NCI-H1694 treated with DMSO at 0.1 percent for 48 hours (cell line): ENCODE data around the gene UCHL5.
"Not testable (repeated sequence)": the region's sequence is repeated elsewhere in the genome, so short reads cannot be mapped to it uniquely, and the experiment has no call there.

Experiments used
- DNase-seq: peaks from one replicate; lab custom pipeline; 2025; lab: John Stamatoyannopoulos, UW

Gene UCHL5

GRCh38 chr1:193065954-193066353, 6.8 kb upstream of the UCHL5 start:
- no peak for DNase-seq

DNA sequence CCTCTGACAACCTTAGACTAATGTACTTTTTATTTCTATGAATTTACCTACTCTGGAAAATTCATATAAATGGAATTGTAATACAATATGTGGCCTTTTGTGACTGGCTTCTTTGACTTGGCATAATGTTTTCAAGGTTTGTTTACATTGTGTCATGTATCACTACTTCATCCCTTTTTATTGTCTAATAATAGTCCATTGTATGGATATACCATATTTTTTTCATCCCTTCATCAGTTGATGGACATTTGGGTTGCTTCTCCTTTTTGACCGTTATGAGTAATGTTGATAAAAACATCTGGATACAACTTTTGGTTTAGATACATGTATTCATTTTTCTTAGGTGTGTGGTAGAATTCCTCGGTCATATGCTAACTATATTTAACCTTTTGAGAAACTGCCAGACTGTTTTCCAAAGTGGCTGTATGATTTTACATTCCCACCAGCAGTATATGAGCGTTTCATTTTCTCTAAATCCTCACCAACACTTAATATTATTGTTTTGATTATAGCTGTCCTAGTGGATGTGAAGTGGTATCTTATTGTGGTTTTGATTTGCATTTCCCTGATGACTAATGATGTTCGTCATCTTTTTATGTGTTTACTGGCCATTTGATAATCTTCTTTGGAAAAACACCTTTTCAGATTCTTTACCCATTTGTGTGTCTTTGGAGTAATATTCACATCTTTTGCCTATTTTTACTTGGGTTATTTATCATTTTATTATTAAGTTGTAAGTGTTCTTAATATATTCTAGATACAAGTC, 3.7 kb upstream of the UCHL5 start:
- no peak for DNase-seq

- DNase-seq: peak; percentile 4
Observed at GRCh38 chr1:193060938-193061337, 1.8 kb upstream of the UCHL5 start.

DNA sequence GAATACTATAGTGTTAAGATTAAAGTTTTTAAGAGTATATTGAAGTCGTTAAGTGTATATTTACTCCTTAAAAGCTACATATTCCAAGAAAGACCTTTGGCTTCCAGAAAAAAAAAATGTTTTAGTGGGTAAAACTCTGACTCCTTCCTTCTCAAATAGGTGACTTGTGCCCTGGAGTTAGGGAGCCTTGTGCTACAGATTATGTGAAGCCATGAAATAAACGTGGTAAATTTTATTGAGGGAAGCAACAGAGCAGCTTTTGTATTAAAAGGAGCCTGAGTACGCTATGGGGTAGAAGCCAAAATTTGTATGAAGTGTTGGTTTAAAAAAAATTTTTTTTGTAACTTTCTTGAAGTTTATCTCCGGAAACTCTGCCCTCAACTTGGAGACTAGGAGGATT, 1.2 kb upstream of the UCHL5 start:
- no peak for DNase-seq

GRCh38 chr1:193060115-193060403, 899 bp upstream of the UCHL5 start:
- DNase-seq: no peak

DNA sequence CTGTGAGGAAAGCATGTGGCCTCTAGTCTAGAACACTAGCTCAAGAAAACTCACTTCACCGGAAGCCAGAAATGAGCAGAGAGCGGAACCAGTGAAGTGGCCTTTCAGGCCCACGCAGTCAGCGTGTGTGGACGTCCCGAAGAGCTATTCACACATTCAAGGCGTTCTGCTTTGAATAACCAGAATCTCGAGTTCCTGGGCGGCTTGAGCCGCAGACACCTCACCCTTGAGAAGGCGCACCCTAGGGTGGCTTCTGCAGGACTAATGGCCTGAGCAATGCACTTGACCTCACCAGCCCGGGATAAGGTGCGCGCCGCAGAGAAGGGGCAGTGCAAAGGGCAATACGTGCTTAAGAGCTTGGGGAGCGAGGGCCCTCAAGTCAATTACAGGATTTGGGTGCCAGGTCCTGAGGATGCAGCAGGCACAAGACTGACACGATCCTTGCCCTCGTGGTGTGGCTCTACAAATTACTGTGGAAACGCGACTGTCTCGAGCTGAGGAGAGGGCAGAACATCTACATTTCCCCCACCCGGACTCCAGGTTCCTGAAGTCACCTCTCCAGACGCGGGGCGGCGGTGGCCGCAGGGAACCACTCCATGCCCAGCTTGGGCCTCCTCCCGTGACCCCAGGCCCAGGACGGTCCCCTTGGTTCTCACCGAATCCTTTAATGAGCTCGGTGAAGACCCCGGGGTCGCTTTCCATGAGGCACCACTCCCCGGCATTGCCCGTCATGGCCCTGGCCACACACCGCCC, 455 bp downstream of the UCHL5 start:
- no peak for DNase-seq

DNA sequence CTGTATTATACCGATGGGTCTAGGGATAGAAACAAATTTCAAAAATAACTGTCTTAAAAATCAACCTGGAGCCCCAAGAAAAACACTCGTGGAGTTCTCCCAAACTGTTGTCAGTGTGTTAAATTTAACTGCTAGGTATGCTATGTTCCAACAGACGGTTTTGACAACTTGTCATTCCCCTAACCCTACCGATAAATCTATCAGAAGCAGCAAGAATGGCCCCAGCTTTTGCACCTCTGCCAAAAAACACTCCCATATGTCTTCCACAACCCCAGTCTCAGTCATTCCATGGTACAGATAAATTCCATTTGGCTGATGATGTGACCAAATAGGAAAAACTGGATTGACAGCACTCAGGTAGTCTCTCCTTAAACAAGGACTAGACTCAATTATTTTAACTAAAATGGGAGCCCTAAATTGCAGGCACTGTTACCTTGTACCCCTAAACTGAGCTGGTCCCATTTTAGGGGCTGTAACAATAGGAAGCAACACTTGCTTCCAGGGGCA, 4.9 kb downstream of the UCHL5 start:
- DNase-seq: no peak

- not testable (repeated sequence) for DNase-seq
Observed at GRCh38 chr1:193048913-193049312, 10.2 kb downstream of the UCHL5 start.

DNA sequence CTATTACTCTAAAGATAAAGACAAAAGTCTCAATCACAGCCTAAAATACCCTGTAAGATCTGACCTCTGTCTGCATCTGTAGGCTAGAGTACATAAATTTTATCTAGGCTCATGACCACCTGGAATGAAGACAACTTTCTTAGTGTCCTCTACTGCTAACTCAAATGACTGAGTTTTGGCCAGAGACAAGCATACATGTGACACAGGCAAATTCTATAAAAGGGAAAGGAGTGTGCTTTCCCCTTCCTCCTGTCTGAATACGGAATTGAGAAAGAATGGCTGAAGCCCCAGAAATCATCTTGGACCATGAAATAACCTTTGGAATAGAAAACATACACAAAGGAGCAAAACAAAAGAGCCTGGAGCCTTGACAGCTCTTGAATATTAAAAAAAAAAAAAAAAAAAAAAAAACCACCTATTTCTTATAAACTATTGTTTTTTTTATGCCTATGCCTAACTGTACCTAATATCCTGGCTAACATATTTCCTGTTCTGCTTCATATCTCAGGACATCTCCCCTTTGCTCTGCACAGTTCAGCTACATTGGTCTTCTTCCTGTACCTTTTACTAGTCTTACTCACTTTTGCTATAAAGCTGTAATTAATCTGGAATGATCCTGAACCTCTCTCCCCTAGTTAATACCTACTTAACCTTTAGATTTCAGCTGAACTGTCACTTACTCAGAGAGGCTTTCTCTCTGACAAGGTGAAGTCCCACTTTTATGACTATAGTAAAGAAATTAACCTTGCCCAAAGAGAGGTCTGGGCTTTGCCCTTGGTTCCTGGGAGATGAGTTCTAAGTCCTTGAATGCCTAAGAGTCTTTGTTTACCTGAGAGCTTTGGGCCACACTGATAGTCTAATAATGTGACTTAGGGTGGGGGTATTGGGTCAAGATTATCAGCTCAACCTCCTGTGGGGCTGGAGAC, 16.1 kb downstream of the UCHL5 start:
- no peak for DNase-seq

GRCh38 chr1:193040011-193040410, 19.1 kb downstream of the UCHL5 start:
- no peak for DNase-seq

DNA sequence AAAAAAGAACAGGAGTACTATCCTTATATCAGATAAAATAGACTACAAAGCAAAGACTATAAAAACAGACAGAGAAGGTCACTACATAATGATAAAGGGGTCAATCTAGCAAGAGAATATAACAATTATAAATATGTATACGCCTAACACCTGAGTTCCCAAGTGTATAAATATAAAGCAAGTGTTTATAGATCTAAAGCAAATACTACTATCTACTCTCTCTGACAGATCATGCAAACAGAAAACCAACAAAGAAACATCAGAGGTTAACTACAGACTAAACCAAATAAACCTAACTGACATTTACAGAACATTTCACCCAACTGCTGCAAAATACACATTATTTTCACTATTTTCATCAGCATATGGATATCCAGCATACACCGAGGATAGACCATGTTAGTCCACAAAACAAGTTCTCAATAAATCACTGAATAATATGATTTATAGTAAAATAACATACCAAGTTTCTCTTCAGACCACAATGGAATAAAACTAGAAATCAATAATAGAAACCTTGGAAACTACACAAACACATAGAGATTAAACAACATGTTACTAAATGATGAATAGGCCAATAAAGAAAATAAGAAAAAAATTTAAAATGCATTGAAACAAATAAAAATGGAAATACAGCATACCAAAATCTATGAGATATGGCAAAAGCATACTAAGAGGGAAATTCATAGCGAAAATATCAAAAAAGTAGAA, 22.7 kb downstream of the UCHL5 start:
- no peak for DNase-seq

DNA sequence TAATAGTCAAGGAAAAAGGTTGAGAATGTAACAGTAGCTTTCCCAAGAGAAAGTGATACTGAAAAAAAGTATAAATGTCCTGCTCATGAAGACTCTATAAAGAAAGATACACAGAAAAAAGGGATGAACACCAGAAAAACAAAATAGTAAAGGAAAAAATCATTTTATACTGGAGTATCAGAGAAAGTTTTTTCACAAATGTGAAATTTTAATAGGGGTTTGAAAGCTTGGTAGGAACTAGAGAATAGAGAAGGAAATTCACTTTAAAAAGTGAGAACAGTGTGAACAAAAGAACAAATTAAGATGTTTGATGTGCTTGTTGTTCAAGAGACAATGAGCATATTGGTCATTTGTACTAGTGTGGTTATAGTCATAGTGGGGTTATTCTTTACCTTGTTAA, 25.6 kb downstream of the UCHL5 start:
- no peak for DNase-seq

DNA sequence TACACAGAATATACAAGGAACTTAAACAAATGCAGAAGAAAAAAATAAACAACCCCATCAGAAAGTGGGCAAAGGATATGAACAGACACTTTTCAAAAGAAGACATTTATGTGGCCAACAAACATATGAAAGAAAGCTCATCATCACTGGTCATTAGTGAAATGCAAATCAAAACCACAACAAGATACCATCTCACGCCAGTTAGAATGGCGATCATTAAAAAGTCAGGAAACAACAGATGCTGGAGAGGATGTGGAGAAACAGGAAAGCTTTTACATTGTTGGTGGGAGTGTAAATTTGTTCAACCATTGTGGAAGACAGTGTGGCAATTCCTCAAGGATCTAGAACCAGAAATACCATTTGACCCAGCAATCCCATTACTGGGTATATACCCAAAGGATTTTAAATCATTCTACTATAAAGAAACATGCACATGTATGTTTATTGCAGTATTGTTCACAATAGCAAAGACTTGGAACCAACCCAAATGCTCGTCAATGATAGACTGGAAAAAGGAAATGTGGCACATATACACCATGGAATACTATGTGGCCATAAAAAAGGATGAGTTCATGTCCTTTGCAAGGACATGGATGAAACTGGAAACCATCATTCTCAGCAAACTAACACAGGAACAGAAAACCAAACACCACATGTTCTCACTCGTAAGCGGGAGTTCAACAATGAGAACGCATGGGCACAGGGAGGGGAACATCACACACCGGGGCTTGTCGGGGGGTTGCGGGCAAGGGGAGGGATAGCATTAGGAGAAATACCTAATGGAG, 26.3 kb downstream of the UCHL5 start:
- not testable (repeated sequence) for DNase-seq

DNA sequence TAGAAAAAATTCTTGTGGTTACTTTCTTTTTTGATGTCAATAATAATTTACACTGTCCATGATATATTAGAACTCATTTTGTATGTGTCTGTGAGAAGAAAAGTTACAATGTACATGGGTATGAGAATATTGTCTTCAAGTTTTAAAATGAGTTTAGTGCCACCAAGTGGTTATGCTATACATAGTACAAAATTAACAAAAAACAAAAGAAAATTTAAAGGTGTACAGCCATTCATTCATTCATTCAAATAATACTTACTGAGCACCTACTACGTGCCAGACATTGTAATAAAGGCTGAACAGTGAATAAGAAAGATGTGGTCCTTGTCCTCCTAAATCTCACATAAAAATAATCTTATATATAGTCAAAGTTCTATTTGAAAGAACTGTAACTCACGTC, 27.7 kb downstream of the UCHL5 start:
- no peak for DNase-seq

DNA sequence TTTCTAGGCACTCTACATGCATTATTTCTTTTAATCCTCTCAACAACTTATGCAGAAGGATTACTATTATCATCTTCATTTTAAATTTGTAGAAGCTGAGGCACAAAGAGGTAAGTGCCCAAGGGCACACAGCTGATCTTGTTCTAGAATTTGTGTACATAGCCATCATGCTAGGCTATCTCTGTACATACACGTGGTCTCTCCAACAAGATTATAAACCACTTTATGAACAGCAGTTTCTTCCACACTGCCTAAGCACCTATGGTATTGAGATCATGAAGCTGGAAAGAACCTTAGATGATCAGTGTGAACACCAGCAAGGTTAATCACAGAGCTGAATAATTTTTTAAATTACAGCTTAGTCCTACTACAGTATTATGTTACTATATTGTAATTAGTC, 28.9 kb downstream of the UCHL5 start:
- DNase-seq: no peak

DNA sequence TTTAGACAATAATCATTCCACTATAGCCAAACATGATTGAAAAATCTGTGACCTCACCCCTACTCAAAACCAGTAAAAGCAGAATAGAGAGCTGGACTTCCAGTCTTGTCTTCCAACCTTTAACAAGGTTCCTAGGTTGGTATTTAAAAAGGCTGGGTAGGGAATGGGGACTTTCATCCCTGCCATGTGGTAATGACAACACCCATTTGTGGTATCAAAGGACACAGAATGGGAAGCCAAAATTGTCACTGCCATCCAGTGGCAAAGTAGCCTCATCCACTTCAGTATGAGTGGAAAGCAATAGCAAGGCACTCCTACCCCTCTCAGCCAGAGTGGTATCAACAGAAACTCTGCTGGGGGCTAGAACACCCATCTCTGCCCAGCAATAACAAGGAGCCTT, 33.9 kb downstream of the UCHL5 start:
- no peak for DNase-seq

DNA sequence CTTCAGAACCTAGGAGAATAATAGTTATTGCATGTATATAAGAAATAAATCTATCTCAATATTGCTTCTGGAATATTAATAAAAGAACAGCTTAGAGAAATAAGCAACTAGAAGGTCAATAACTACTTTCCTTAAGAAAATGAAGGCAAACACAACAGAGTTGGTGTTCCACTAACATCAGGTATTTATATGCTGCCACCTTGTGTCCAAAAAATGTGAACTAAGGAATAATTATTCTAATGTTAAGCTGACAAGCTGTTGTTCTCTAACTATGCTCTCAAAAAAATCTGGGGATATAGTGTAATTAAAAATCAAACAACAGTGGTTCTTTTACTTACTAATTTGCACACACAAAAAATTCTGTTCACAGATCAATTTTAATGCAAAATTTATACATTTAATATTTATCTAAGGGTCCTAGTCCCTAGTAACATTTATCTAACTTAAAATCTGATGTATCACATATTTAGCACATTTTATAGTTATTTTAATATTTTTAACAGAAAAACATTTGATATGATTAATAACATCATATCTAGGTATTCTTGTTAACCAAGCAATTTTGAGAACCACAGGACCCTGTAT, 39.6 kb downstream of the UCHL5 start:
- peak; percentile 56 for DNase-seq

GRCh38 chr1:193016788-193017187, 42.4 kb downstream of the UCHL5 start:
- DNase-seq: no peak

DNA sequence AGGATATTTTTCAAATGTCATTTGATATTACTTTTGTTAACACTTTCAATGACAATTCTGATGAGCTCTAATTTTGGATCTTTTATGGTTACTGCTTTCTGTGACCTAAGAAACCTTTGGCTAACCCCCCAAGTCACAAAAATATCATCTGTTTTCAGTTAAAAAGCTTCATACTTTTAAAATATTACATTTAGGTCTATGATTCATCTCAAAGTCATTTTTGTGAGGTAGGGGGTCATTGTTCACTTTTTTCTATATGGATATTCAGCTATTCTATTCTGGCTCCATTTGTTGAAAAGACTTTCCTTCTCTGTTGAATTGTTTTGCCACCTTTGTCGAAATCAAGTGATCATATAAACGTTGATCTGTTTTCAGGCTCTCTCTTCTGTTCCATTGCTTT, 44.8 kb downstream of the UCHL5 start:
- no peak for DNase-seq

DNA sequence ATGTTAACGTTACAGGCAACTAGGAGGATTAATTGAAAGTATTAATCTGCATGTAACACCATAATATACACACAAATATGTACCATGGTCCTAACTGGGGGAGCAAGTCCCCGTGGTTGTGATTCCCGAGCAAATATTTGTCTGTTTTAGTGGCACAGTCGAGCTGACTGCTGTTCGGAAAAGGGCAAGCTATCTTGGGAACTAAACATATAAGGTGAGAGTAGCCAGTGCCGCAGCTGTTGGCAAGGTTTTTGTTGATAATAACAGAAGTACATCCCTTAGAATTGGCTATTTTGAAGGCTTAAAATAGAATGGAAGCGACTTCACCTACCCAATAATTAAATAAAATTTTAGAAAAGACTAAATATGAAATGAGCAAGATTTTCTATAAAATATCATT, 45.5 kb downstream of the UCHL5 start:
- no peak for DNase-seq

DNA sequence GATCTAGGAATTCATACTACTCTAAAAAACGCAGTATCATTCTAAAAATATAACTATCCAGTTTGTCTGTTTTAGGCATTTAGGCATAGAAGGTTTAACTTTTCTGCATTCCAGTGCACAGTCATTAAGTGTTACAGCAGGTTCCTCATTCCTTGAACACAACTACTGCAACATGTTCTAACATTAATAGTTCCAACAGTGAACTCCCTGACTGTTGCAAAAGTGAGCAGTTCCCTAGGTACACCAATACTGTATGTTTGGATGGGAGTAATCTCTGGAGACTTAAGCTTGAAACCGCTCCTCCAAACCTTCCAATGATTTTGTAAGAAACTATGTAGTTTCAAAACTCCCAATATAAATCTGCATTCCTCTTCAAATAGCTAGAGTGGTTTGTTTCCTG, 46.2 kb downstream of the UCHL5 start:
- DNase-seq: no peak
